Neural cell (in vitro differentiated cells): ENCODE measurements around the gene ZFP42. TPM values are rescaled to one million over a fixed set of nuclear protein-coding genes. Genes with fewer than 3 reads are reported as not detected.

Experiments
- H2AFZ ChIP-seq: fragments of 200-600, 300-800 bp; sonication (generic), shearing (Covaris generic); 2 replicates; pipeline ENCODE4 v1.6.0; 2014; ENCODE audit warnings: low read depth, mild to moderate bottlenecking, antibody characterized with exemption, low read length, moderate library complexity
- H3F3A ChIP-seq: fragments of 200-600 bp; shearing (Covaris generic); 2 replicates; pipeline ENCODE4 v1.6.1; 2016; ENCODE audit warnings: mild to moderate bottlenecking, moderate library complexity, mixed read lengths, antibody characterized with exemption, low read length; ENCODE audit not compliant: insufficient read depth, poor library complexity, severe bottlenecking
- H3K27ac ChIP-seq: fragments of 200-600, 300-800 bp; sonication (generic), shearing (Covaris generic); 2 replicates; pipeline ENCODE4 v1.5.1; 2014; ENCODE audit warnings: mild to moderate bottlenecking, low read length, moderate library complexity
- H3K27me3 ChIP-seq: fragments of 300-800, 200-600 bp; sonication (generic), shearing (Covaris generic); 2 replicates; pipeline ENCODE4 v1.6.0; 2014; ENCODE audit warnings: mild to moderate bottlenecking, low read depth, low read length, moderate library complexity; ENCODE audit not compliant: insufficient read depth
- H3K36me3 ChIP-seq: fragments of 300-800, 200-600 bp; sonication (generic), shearing (Covaris generic); 2 replicates; pipeline ENCODE4 v1.5.1; 2014; ENCODE audit warnings: mild to moderate bottlenecking, antibody characterized with exemption, low read length, moderate library complexity; ENCODE audit not compliant: insufficient read depth
- H3K4me2 ChIP-seq: fragments of 300-800, 200-600 bp; sonication (generic), shearing (Covaris generic); 2 replicates; pipeline ENCODE4 v1.6.0; 2014; ENCODE audit warnings: mild to moderate bottlenecking, low read length
- H3K4me3 ChIP-seq: fragments of 300-800, 200-600 bp; sonication (generic), shearing (Covaris generic); 2 replicates; pipeline ENCODE4 v1.5.1; 2014; ENCODE audit warnings: mild to moderate bottlenecking, low read length, moderate library complexity
- H3K79me2 ChIP-seq: fragments of 200-600 bp; shearing (Covaris generic); replicated peaks from 2 replicates; pipeline ENCODE4 v1.6.0; 2014; ENCODE audit warnings: mild to moderate bottlenecking, low read length, moderate library complexity; ENCODE audit not compliant: insufficient read depth
- H3K9ac ChIP-seq: fragments of 300-800, 200-600 bp; sonication (generic), shearing (Covaris generic); 2 replicates; pipeline ENCODE4 v1.6.1; 2016; ENCODE audit warnings: mild to moderate bottlenecking, low read length, mixed read lengths
- H3K9me2 ChIP-seq: fragments of 200-600 bp; shearing (Covaris generic); 2 replicates; pipeline ENCODE4 v1.6.1; 2016; ENCODE audit warnings: mild to moderate bottlenecking, low read length, mixed read lengths; ENCODE audit not compliant: insufficient read depth
- H3K9me3 ChIP-seq: fragments of 200-600, 300-800 bp; sonication (generic), shearing (Covaris generic); 2 replicates; pipeline ENCODE4 v1.6.1; 2016; ENCODE audit warnings: mild to moderate bottlenecking, mixed run types, low read length, moderate library complexity, mixed read lengths
- H4K20me1 ChIP-seq: fragments of 200-600 bp; shearing (Covaris generic); 2 replicates; pipeline ENCODE4 v1.6.1; 2016; ENCODE audit warnings: mild to moderate bottlenecking, mixed run types; ENCODE audit not compliant: insufficient read depth
- CTCF ChIP-seq: fragments of 450-650 bp; IDR thresholded peaks from 2 replicates; pipeline ENCODE4 v1.5.1; 2014; ENCODE audit warnings: antibody characterized with exemption, mild to moderate bottlenecking, moderate library complexity; ENCODE audit not compliant: poor library complexity, severe bottlenecking
- EP300 ChIP-seq: fragments of 450-650 bp; conservative IDR thresholded peaks from 2 replicates; pipeline ENCODE4 v1.6.1; 2014; ENCODE audit warnings: antibody characterized with exemption, mild to moderate bottlenecking, moderate library complexity; ENCODE audit not compliant: poor library complexity, severe bottlenecking
- EZH2 ChIP-seq: fragments of 200-600, 300-800 bp; shearing (Covaris generic), sonication (generic); IDR thresholded peaks from 2 replicates; pipeline ENCODE4 v1.6.1; 2014; ENCODE audit warnings: antibody characterized with exemption, low read length, borderline replicate concordance, mild to moderate bottlenecking; ENCODE audit not compliant: insufficient read depth, poor library complexity, severe bottlenecking
- MXI1 ChIP-seq: fragments of 450-650 bp; conservative IDR thresholded peaks from 2 replicates; pipeline ENCODE4 v1.6.1; 2014; ENCODE audit warnings: antibody characterized with exemption, mild to moderate bottlenecking; ENCODE audit not compliant: poor library complexity, severe bottlenecking
- POLR2AphosphoS5 ChIP-seq: IDR thresholded peaks from 2 replicates; pipeline ENCODE4 v1.6.1; 2012
- RAD21 ChIP-seq: fragments of 450-650 bp; conservative IDR thresholded peaks from 2 replicates; pipeline ENCODE4 v1.6.1; 2014; ENCODE audit warnings: antibody characterized with exemption, mild to moderate bottlenecking, moderate library complexity
- REST ChIP-seq: IDR thresholded peaks from 2 replicates; pipeline ENCODE4 v1.6.1; 2012; ENCODE audit warnings: borderline replicate concordance
- SMC3 ChIP-seq: fragments of 450-650 bp; conservative IDR thresholded peaks from 2 replicates; pipeline ENCODE4 v1.6.1; 2014; ENCODE audit warnings: antibody characterized with exemption, mild to moderate bottlenecking, moderate library complexity; ENCODE audit not compliant: poor library complexity
- TAF1 ChIP-seq: IDR thresholded peaks from 2 replicates; pipeline ENCODE4 v1.6.1; 2012; ENCODE audit warnings: low read depth
- polyA plus RNA-seq: library from polyadenylated mRNA; depleted of rRNA; stranded (reverse); fragments of >200 nt; gene quantifications from 2 replicates; pipeline ENCODE4 v1.2.3, GENCODE V29; 2014

ZFP42 gene
- polyA plus RNA-seq, 1 donor from 2014 or later = not detected

DNA sequence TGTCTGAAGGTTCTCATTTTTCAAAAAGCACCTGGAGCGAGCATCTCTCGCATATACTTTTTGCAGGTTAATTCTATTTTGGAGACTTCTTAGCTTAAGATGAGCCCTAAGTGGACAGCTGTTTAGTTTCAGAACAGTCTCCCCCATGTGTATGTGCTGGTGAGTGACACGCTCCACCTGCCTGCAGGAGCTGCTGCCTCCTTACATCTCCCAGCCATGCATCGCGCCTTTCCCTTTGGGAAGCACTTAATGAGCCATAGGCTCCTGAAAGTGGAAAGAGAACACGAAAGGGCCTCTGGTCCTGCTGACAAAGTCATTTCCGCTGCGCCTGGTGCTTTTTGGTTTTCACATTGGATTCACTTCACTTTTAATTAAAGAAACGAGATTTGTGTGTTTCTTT is 57.7 kb downstream of the ZFP42 start:
- H3K9ac ChIP-seq = no peak overlapping the region
- no peaks in the 10 kb centered on the region for H3K9me3 ChIP-seq
- H3K9me2 ChIP-seq = no peaks in the 10 kb centered on the region
- no peak for TF ChIP-seq EP300
- TF ChIP-seq RAD21 = no peak
- no peak for TF ChIP-seq SMC3
- no peak for TF ChIP-seq POLR2AphosphoS5
- no peak for TF ChIP-seq CTCF
- no peak for TF ChIP-seq EZH2
- no peak for TF ChIP-seq REST
- TF ChIP-seq MXI1 = no peak
- TF ChIP-seq TAF1 = no peak
- H3K27me3 ChIP-seq = no peaks in the 10 kb centered on the region
- no peak overlapping the region for H2AFZ ChIP-seq
- no peak overlapping the region for H3K27ac ChIP-seq
- no peaks in the 10 kb centered on the region for H3K36me3 ChIP-seq
- no peaks in the 10 kb centered on the region for H3F3A ChIP-seq
- H3K4me3 ChIP-seq = no peak overlapping the region
- H3K79me2 ChIP-seq = no peaks in the 10 kb centered on the region
- H4K20me1 ChIP-seq = no peaks in the 10 kb centered on the region
- H3K4me2 ChIP-seq = no peak overlapping the region

Other genes starting within 250 kb of the ZFP42 start
- not detected in 2 replicates for gene TRIML2, start 113.8 kb downstream of the ZFP42 start, polyA plus RNA-seq
- not detected in 2 replicates for gene TRIML1, start 143.7 kb downstream of the ZFP42 start, polyA plus RNA-seq